Erythroblast (primary cell): Measurements from ENCODE around the gene APP.

Experiments used
- GATA1 ChIP-seq: IDR thresholded peaks from 2 replicates; pipeline ENCODE4 v1.6.1; 2011; ENCODE audit warnings: low read depth, mild to moderate bottlenecking, control low read depth, low read length, moderate library complexity
- POLR2A ChIP-seq: IDR thresholded peaks from 2 replicates; pipeline ENCODE4 v1.6.1; 2011; ENCODE audit warnings: mild to moderate bottlenecking, low read length

- TF ChIP-seq POLR2A (no peak), GATA1 (no peak)
Observed at GRCh38 chr21:26032263-26032662, 138.3 kb downstream of the APP start.
